DMS53 (cell line): Measurements from ENCODE around the gene MRGPRE.
A peak's percentile ranks its signal among the peaks of the same experiment; 100 is the strongest.

Source experiments
- DNase-seq: peaks from one replicate; lab custom pipeline; 2025; lab: John Stamatoyannopoulos, UW

The MRGPRE gene

GRCh38 chr11:3213659-3214419 lies 18.4 kb downstream of the MRGPRE start:
- DNase-seq: no peak

GRCh38 chr11:3208272-3208671 lies 23.9 kb downstream of the MRGPRE start:
- DNase-seq: no peak

- DNase-seq: no peak
Measured at GRCh38 chr11:3207526-3208189, 24.6 kb downstream of the MRGPRE start.

- DNase-seq: no peak
Measured at GRCh38 chr11:3206922-3207204, 25.4 kb downstream of the MRGPRE start.

GRCh38 chr11:3206156-3206921 lies 25.9 kb downstream of the MRGPRE start:
- peak; percentile 16 for DNase-seq

GRCh38 chr11:3205261-3206155 lies 26.7 kb downstream of the MRGPRE start:
- no peak for DNase-seq

DNA sequence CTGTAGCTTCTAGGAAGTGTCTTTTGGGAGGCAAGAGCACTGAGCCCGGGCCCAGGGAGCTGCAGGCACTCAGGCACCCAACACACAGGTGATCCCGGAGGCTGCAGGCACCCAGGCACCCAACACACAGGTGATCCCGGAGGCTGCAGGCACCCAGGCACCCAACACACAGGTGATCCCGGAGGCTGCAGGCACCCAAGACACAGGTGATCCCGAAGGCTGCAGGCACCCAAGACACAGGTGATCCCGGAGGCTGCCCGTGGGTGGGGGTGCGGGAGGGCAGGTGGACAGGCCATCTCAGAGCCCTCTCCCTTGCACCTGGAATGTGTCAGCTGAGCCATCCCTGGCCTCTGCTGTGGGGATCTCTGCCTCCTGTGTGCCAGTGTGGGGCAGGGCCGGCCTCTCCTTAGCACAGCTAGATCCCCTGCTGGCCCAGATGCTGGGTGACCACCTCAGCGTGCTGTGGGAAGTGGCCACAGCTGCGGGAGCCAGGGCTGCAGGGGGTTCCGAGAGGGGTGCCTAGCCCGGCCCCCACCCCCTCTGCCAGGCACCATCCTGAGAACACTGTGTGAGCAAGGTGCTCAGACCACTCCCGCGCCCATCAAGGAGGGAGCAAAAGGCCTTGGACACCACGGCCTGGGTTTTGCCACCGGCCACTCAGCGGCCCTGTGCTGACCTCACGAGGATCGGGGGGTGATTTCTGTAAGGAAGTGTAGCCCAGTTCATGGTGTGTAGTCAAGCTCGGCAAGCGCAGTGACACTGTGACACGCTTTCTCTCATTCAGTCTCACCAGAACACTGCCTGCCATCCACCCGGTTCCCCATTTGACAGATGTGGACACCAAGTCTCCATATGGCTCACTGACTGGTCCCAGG lies 27.8 kb downstream of the MRGPRE start:
- no peak for DNase-seq

- DNase-seq: peak; percentile 64
Measured at GRCh38 chr11:3203221-3204043, 28.8 kb downstream of the MRGPRE start.

- DNase-seq: no peak
Measured at GRCh38 chr11:3202759-3203158, 29.5 kb downstream of the MRGPRE start.

DNA sequence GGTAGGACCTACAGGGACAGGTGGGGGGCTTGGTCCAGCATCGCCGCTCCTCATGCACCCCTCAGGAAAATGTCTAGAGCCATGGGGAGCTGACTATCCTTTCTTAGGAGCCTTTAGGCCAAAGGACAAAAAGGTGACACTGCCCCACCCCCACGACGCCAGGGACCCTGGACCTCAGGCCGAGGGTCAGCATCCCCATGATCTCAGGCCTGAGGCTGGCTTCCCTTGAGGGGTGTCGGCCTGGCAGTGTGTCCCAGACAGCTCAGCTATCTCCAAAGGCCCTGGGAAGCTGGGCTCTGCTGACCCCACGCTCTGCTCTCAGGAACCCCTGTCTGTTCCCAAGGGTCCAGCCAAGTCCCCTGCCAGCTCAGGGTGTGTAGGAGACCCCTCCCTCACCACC lies 29.9 kb downstream of the MRGPRE start:
- DNase-seq: no peak

- no peak for DNase-seq
Measured at GRCh38 chr11:3201677-3202181, 30.5 kb downstream of the MRGPRE start.

- no peak for DNase-seq
Measured at GRCh38 chr11:3201112-3201581, 31.1 kb downstream of the MRGPRE start.

- no peak for DNase-seq
Measured at GRCh38 chr11:3200388-3201111, 31.7 kb downstream of the MRGPRE start.

DNA sequence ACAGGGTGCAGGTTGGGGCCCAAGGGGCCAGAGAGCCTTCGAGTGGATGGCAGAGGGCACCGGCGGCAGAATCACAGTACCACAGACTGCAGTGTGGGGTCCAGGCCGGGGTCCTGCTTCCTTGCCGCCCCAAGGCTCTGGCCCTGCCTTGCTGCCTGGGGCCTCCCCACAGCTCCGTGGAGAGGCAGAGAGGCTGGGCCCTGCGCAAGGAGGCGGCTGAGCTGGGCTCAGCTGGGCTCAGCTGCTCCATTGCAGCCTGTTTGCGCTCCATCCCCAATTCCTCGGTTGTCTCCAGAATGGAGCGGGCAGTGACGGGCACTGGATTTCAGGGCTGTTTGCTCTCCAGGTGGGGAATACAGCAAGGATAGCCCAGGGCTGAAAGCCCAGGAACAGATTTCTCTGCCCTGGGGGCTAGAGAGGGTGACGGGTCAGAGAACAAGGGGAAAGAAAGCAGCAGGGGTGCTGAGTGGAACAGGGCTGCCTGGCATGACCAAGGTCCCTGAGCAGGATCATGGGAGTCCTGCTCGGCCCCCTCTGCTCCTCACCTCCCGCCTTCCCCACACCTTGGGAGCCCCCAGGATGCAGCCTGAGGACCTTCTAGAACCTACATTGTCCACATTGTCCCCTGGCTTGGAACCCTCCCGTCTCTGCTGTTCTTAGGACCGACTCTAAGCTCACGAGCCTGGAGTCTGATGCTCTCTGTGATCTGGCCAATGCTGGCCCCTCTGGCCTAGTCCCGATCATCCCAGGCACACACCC lies 32.5 kb downstream of the MRGPRE start:
- no peak for DNase-seq

DNA sequence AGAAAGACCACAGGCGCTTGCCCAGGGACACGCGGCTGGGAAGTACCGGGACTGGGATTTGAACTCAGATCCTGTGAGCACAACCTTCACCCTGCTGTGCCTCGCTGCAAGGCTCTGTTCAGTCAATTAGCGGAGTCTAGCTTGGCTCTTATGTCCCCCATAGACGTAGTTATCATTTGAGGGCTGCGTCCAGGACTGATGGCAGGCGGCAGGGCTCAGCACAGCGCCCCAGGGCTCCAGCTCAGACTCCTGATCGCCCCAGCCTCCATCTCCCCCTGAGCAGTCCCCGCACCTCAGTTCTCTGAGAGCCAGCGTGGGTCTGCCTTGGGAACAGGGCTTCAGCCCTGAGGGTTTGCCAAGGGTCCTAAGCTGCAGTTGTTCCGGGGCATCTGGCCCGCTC lies 33.4 kb downstream of the MRGPRE start:
- DNase-seq: no peak

DNA sequence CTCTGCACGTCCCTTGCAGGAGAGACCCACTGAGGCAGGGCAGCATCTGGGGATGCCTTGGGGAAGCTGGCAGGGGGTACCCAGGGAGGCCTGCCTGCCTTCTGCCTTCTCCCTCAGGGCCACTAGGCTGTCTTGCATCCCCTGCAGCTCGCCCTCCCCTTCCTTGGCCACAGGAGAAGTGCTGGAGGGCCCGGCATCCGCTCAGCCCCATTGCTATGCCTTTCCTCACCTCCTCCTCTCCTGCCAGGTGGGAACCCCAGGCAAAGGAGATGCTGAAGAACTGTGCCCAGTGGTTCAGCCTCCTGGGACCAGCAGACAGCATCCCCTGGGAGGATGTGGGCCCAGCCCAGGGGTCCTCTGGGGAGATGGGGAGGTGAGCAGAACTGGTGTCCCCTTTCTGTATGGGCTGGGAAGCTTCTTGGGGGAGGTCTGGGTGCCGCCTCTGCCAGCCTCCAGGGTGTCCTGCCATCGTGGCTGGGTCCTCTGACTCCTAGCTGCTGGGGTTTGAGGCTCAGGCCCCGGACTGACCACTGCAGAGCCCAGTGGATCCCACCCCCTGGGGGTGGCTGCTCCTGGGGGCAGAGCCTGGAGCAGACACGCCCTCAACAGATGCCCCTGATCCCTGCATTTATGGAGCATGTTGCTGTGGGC lies 34.2 kb downstream of the MRGPRE start:
- DNase-seq: no peak

DNA sequence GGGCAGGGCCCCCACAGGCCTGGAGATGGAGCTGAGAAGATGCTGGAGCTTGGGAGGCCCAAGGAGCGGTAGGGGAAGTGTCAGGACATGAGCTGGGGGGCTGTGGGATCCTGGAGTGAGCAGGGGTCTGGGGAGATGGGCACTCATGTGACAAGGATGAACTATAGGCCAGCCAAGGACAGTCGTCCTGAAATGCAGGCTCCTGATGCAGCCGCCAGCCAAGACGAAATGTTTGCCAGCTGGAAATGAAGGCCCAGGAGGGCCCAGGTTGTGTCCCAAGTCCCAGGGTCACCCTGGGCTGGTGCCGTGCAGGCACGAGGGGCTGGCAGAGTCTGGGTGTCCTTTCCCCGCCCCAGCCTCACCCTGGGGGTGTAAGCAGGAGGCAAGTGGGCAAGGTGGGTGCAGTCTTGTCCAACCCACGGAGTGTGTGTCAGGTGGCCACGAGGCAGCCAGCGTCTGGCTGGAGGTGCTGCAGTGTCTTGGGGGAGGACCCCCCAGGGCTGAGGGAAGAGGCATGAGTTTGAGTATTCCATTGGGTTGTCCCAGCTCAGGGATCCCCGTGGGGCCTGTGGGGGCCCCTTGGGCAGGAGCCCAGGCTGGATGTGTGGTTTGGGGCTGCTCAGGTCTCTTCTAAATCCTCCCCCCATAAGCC lies 35.0 kb downstream of the MRGPRE start:
- no peak for DNase-seq
